Measurements from ENCODE around the gene CALM1. TPM values are rescaled to one million over a fixed set of nuclear protein-coding genes. Genes with fewer than 3 reads are reported as not detected.

Gene CALM1
- total and polyA plus RNA-seq, 2 donors (not counting 3 experiments of a cell fraction or from before 2014, with no cell fraction given), result 476 to 731 TPM

DNA sequence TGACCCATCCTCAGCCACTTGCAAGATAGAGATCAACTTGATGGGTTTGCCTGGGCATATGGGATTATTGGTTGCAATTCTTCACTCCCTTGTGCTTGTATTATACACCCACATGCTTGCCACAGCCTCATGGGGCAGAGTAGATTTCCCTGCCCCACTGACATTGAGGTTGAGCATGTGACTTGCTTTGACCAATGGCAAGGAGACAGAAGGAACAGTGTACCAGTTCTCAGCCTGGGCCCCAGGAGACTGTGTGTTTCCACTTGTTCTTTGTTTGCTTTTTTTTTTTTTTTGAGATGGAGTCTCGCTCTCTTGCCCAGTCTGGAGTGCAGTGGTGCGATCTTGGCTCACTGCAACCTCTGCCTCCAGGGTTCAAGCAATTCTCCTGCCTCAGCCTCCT lies 31.8 kb downstream of the CALM1 start:
- Histone ChIP-seq H4K20me1 (replicated peaks; ENCODE audit: control insufficient read depth, extremely low read depth, insufficient read depth, low read length) (no peaks in the 10 kb centered on the region), H3K9ac (replicated peaks; ENCODE audit: extremely low read depth, insufficient read depth, low read length) (no peak overlapping the region), H3K9me3 (replicated peaks; ENCODE audit: control insufficient read depth, insufficient read depth, low read length) (no peaks in the 10 kb centered on the region), H3K4me1 (ENCODE audit: control insufficient read depth, extremely low read depth, insufficient read depth, low read length) (peaks cover 21% of the 10 kb centered on the region), H3K27ac (ENCODE audit: insufficient read depth, low read depth, low read length) (no peak overlapping the region), H3K79me2 (ENCODE audit: control insufficient read depth, insufficient read depth, low read length) (no peaks in the 10 kb centered on the region), H3K9me1 (replicated peaks; ENCODE audit: control insufficient read depth, extremely low read depth, insufficient read depth, low read length) (no peaks in the 10 kb centered on the region), H3K4me3 (replicated peaks in 1 of 3; ENCODE audit: insufficient read depth in 1 of 3, low read depth in 1 of 3, low read length in 3 of 3) (no peak overlapping the region), H3K4me2 (ENCODE audit: insufficient read depth, low read length) (no peak overlapping the region), H3K36me3 (ENCODE audit: control insufficient read depth in 2 of 2, extremely low read depth in 1 of 2, insufficient read depth in 2 of 2, low read length in 2 of 2) (no peaks in the 10 kb centered on the region), H2AFZ (ENCODE audit: low read depth, low read length) (no peak overlapping the region), H3K27me3 (ENCODE audit: control insufficient read depth in 2 of 2, insufficient read depth in 2 of 2, low read length in 2 of 2) (no peaks in the 10 kb centered on the region)
- FAIRE-seq (no peak), DNase-seq (ENCODE audit: low read depth, low spot score) (no peak)
- TF ChIP-seq JUN (IDR thresholded peaks at IDR 0.05; ENCODE audit: borderline replicate concordance, insufficient read depth, insufficient read length, low read depth) (no peak), GATA2 (IDR thresholded peaks at IDR 0.05; ENCODE audit: insufficient read depth, insufficient read length, low read depth, low read length) (no peak), EZH2 (IDR thresholded peaks at IDR 0.05; ENCODE audit: borderline replicate concordance, low read depth, low read length, severe bottlenecking) (no peak), MYC (IDR thresholded peaks at IDR 0.05; ENCODE audit: low read depth, low read length) (no peak), POLR2A (IDR thresholded peaks at IDR 0.05; ENCODE audit: low read depth, low read length) (no peak)
- TF ChIP-seq, protein P1, sequence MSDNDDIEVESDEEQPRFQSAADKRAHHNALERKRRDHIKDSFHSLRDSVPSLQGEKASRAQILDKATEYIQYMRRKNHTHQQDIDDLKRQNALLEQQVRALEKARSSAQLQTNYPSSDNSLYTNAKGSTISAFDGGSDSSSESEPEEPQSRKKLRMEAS (IDR thresholded peaks at IDR 0.05; ENCODE audit: insufficient read depth, insufficient read length), result no peak
- TF ChIP-seq, protein P2, sequence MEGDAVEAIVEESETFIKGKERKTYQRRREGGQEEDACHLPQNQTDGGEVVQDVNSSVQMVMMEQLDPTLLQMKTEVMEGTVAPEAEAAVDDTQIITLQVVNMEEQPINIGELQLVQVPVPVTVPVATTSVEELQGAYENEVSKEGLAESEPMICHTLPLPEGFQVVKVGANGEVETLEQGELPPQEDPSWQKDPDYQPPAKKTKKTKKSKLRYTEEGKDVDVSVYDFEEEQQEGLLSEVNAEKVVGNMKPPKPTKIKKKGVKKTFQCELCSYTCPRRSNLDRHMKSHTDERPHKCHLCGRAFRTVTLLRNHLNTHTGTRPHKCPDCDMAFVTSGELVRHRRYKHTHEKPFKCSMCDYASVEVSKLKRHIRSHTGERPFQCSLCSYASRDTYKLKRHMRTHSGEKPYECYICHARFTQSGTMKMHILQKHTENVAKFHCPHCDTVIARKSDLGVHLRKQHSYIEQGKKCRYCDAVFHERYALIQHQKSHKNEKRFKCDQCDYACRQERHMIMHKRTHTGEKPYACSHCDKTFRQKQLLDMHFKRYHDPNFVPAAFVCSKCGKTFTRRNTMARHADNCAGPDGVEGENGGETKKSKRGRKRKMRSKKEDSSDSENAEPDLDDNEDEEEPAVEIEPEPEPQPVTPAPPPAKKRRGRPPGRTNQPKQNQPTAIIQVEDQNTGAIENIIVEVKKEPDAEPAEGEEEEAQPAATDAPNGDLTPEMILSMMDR (IDR thresholded peaks at IDR 0.05; ENCODE audit: extremely low read depth in 1 of 2, insufficient read depth in 1 of 2, low read depth in 1 of 2, low read length in 2 of 2), result no peak
- ChIA-PET POLR2A (no interaction called here), CTCF (no interaction called here)
- BruUV-seq (replicated peaks), result no TSS peak
- intact Hi-C loops (cut with micrococcal nuclease), result loop anchor here (1.0 kb wide), 1 partner anchor 19 kb away; no protein-coding TSS in a partner anchor
- dilution Hi-C loops (cut with MboI; ENCODE audit: extremely low pct_ligation_motif_present, low sequenced_read_pairs), result no loop called here
